ENCODE results near the gene GRSF1. TPM values are rescaled to one million over a fixed set of nuclear protein-coding genes. Genes with fewer than 3 reads are reported as not detected.

GRSF1 gene
- total and polyA plus RNA-seq, 7 donors = 46.5 to 87.4 (median 62.1) TPM

DNA sequence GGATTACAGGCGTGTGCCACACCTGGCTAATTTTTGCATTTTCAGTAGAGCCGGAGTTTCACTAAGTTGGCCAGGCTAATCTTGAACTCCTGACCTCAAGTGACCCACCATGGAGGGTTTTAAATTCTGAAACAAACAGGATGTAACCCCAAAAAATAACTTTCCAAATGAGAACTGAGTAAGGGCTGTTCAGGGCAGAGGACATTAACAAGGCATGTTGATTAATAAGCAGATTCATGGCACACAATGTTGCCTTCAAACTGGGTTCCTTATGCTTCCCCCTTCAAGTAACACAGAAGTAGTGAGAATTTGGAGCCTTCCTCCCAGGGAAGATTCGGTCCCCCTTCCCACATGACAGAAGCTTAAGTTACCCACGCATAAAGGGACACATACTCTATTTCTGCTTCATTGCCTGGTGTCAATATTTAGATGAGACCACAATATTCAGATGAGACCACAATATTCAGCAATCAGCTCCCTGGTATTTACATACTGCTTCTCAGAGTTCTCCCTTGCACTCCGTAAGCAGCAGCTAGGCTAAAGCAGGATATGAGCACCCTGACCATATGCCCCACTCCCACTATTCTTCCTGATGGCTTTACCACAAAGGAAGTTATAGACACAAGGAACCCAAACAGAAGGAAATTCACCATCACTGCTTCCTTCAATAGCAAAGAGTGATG is 21.4 kb downstream of the GRSF1 start:
- Histone ChIP-seq H3K27ac (no peak overlapping the region), H3K36me3 (peaks cover 6 to 54% (median 29%) of the 10 kb centered on the region in 4 donors), H3K27me3 (no peaks in the 10 kb centered on the region), H3K4me3 (no peak overlapping the region), H3K4me1 (no peaks in the 10 kb centered on the region), H3K9me3 (no peaks in the 10 kb centered on the region)
- TF ChIP-seq POLR2AphosphoS5 (IDR thresholded peaks at IDR 0.05) = no peak
- TF ChIP-seq POLR2A (IDR thresholded peaks at IDR 0.05) = no peak
- TF ChIP-seq EP300 (IDR thresholded peaks at IDR 0.05) = no peak
- TF ChIP-seq, protein P1, sequence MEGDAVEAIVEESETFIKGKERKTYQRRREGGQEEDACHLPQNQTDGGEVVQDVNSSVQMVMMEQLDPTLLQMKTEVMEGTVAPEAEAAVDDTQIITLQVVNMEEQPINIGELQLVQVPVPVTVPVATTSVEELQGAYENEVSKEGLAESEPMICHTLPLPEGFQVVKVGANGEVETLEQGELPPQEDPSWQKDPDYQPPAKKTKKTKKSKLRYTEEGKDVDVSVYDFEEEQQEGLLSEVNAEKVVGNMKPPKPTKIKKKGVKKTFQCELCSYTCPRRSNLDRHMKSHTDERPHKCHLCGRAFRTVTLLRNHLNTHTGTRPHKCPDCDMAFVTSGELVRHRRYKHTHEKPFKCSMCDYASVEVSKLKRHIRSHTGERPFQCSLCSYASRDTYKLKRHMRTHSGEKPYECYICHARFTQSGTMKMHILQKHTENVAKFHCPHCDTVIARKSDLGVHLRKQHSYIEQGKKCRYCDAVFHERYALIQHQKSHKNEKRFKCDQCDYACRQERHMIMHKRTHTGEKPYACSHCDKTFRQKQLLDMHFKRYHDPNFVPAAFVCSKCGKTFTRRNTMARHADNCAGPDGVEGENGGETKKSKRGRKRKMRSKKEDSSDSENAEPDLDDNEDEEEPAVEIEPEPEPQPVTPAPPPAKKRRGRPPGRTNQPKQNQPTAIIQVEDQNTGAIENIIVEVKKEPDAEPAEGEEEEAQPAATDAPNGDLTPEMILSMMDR (IDR thresholded peaks at IDR 0.05) = no peak
- intact Hi-C loops (cut with DNase I) = no loop called here
- DNase-seq = no peak
- WGBS, 2 donors = 65 to 86% methylated on average over 5 of the region's 5 CpGs

DNA sequence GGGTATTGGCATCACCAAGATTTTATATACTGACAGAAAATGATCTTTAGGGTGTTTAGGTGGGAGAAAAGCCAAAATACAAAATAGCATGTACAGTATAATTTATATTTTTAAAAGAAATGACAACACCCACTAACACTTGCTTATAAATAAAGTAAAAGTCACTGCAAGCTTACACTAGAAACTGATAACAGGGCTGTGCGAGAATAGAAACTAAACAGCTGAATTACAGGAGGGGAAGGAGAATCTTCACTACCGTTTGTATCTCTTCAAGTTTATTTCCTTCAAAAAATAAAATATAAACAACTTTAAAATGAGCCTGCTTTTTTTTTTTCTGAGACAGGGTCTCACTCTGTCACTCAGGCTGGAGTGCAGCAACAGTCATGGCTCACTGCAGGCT is 22.8 kb downstream of the GRSF1 start:
- Histone ChIP-seq H3K27me3 (no peaks in the 10 kb centered on the region), H3K4me1 (no peaks in the 10 kb centered on the region), H3K9me3 (no peaks in the 10 kb centered on the region), H3K4me3 (no peak overlapping the region), H3K36me3 (peaks cover 0 to 42% (median 20%) of the 10 kb centered on the region in 4 donors), H3K27ac (no peak overlapping the region)
- no peak for DNase-seq
- TF ChIP-seq POLR2AphosphoS5 (IDR thresholded peaks at IDR 0.05) (no peak), EP300 (IDR thresholded peaks at IDR 0.05) (no peak)
- intact Hi-C loops (cut with DNase I) = no loop called here
- 46 to 51% methylated on average over 2 of the region's 2 CpGs for WGBS, 2 donors

DNA sequence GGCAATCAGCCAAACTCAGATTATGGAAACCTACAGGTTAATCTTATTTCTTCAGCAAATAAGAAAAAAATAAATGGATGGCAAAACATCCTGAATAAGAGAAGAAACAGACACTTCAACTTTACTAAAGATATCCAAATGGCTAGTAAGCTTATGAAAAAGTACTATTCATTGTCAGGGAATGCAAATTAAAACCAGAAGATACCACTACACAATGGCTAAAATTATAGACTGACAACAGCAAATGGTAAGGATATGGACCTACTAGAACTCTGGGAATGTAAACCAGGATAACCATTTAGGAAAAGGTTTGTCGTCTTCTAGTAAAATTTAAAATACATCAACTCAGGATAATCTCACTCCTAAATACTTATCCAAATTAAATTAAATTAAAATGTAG is 24.3 kb downstream of the GRSF1 start:
- Histone ChIP-seq H3K4me1 (no peaks in the 10 kb centered on the region), H3K27me3 (no peaks in the 10 kb centered on the region), H3K27ac (no peak overlapping the region), H3K4me3 (no peak overlapping the region), H3K9me3 (no peaks in the 10 kb centered on the region), H3K36me3 (peaks cover 0 to 27% (median 19%) of the 10 kb centered on the region in 4 donors)
- TF ChIP-seq, protein P1 (IDR thresholded peaks at IDR 0.05) = no peak
- TF ChIP-seq EP300 (IDR thresholded peaks at IDR 0.05) (no peak), POLR2AphosphoS5 (IDR thresholded peaks at IDR 0.05) (no peak), POLR2A (IDR thresholded peaks at IDR 0.05) (no peak)
- no peak for DNase-seq
- intact Hi-C loops (cut with DNase I) = no loop called here
- 100% methylated on average over 1 of the region's 1 CpG for WGBS, 2 donors

DNA sequence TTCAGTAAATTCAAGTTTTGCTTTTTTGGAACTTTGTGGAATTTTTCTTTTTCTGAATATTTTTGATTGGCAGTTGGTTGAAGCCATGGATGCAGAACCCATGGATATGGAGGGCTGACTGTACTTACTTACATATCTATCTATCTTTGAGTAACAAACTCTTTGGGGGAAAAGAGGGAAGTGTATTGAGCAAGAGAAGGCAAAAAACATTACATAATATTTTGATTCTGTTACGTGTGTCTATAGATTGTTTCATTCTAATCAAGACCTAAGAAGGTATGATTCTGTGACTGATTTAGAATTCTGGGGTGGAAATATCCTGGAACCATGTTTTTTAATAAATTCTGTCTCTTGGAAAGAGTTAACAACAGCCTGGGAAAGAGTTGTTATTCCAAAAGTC is 31.5 kb downstream of the GRSF1 start:
- intact Hi-C loops (cut with DNase I) = no loop called here
- WGBS, 2 donors = 86 to 90% methylated on average over 1 of the region's 1 CpG
- Histone ChIP-seq H3K9me3 (no peaks in the 10 kb centered on the region), H3K4me3 (no peak overlapping the region), H3K36me3 (peaks cover 0 to 28% (median 2%) of the 10 kb centered on the region in 4 donors), H3K27me3 (no peaks in the 10 kb centered on the region), H3K4me1 (no peaks in the 10 kb centered on the region), H3K27ac (no peak overlapping the region)
- TF ChIP-seq, protein P1 (IDR thresholded peaks at IDR 0.05) = no peak
- TF ChIP-seq EP300 (IDR thresholded peaks at IDR 0.05) = no peak
- no peak for TF ChIP-seq POLR2A (IDR thresholded peaks at IDR 0.05)
- TF ChIP-seq POLR2AphosphoS5 (IDR thresholded peaks at IDR 0.05) = no peak
- no peak for DNase-seq

DNA sequence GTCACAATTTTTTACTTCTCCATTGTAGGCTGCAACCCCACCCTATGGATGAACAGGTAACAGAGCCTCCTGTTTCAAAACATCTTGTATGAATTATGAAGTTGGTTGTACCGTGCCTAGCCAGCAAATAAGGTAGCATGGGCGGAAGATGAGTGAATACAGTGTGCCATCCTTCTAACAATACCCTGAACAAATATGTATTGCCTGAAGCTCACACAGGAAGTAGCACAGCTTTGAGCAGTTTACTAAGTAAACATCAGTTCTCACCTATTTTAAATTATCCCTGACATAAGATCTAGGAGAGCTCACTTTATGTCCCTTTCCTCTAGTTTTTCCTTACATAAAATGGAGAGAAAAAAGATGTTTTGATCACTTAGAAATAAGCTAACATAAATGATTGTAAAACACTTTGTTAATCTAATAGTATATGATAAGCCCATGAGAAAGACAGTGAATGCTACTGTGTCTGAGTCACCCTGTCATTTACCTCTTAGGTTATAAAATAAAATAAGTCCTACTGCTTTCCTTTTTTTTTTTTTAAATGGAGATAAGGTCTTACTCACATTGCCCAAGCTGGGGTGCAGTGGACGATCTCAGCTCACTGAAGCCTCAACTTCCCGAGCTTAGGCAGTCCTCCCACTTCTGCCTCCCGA is 36.6 kb downstream of the GRSF1 start:
- H3K4me3 ChIP-seq = no peak overlapping the region
- no peak overlapping the region for H3K27ac ChIP-seq
- H3K27me3 ChIP-seq = no peaks in the 10 kb centered on the region
- intact Hi-C loops (cut with DNase I) = no loop called here
- DNase-seq = no peak
- 27 to 72% methylated on average over 5 of the region's 5 CpGs for WGBS, 2 donors
- peaks cover 0 to 35% (median 4%) of the 10 kb centered on the region in 4 donors for H3K36me3 ChIP-seq
- no peaks in the 10 kb centered on the region for H3K9me3 ChIP-seq
- TF ChIP-seq, protein P1 (IDR thresholded peaks at IDR 0.05) = no peak
- no peaks in the 10 kb centered on the region for H3K4me1 ChIP-seq

Measured in sigmoid colon (tissue), 7 donors.